ENCODE results near the gene TNFAIP1.

Gene TNFAIP1

GRCh38 chr17:28391401-28391800 lies 55.8 kb downstream of the TNFAIP1 start:
- no peak for FAIRE-seq

GRCh38 chr17:28392491-28392890 lies 56.9 kb downstream of the TNFAIP1 start:
- no peak for DNase-seq (ENCODE audit: extremely low spot score, insufficient read length, low read depth)
- FAIRE-seq = no peak

More at GRCh38 chr17:28391401-28391800, 55.8 kb downstream of the TNFAIP1 start:
- no peak for DNase-seq (ENCODE audit: extremely low spot score, insufficient read length, low read depth)

- DNase-seq (ENCODE audit: extremely low spot score, insufficient read length, low read depth) = no peak
- no peak for FAIRE-seq
Measured at GRCh38 chr17:28394337-28395116, 59.0 kb downstream of the TNFAIP1 start.

GRCh38 chr17:28395426-28395825 lies 59.9 kb downstream of the TNFAIP1 start:
- DNase-seq (ENCODE audit: extremely low spot score, insufficient read length, low read depth) = no peak
- FAIRE-seq = no peak

- FAIRE-seq (no peak), DNase-seq (ENCODE audit: extremely low spot score, insufficient read length, low read depth) (no peak)
Measured at GRCh38 chr17:28395968-28396367, 60.4 kb downstream of the TNFAIP1 start.

Measured in GM18507 (cell line).